GM23338 (cell line): ENCODE measurements around the gene CORT.

Experiments used
- CREB1 ChIP-seq: fragments of 250-450 bp; sonication (Bioruptor Pico); IDR thresholded peaks from 2 replicates; pipeline ENCODE4 v1.5.0; 2020; ENCODE audit warnings: low read depth, mild to moderate bottlenecking, moderate library complexity
- CTCF ChIP-seq, 2 experiments: fragments of 200-600 bp in 1 of 2; sonication (generic) in 1 of 2; conservative IDR thresholded peaks; 2 replicates each; pipeline versions ENCODE4 v1.5.1 to v1.6.1; 2016 to 2017; ENCODE audit warnings: antibody characterized with exemption in 2 of 2, low read depth in 2 of 2, mild to moderate bottlenecking in 2 of 2, moderate library complexity in 1 of 2
- EZH2 ChIP-seq: fragments of 200-600 bp; sonication (generic); IDR thresholded peaks from one replicate; pipeline ENCODE4 v1.8.0; 2017; ENCODE audit warnings: antibody characterized with exemption, mild to moderate bottlenecking, low read depth; ENCODE audit not compliant: unreplicated experiment
- EZH2phosphoT487 ChIP-seq: fragments of 200-600 bp; sonication (generic); IDR thresholded peaks from one replicate; pipeline ENCODE4 v1.8.1; 2018; ENCODE audit warnings: antibody characterized with exemption; ENCODE audit not compliant: unreplicated experiment
- POLR2AphosphoS5 ChIP-seq: IDR thresholded peaks from 2 replicates; pipeline ENCODE4 v1.6.1; 2016; ENCODE audit warnings: antibody characterized with exemption, low read depth
- REST ChIP-seq: IDR thresholded peaks from one replicate; pipeline ENCODE4 v1.6.1; 2018; ENCODE audit warnings: antibody characterized with exemption; ENCODE audit not compliant: unreplicated experiment

GRCh38 chr1:10402729-10403274, 47.0 kb upstream of the CORT start:
- TF ChIP-seq POLR2AphosphoS5 (no peak), REST (no peak), CTCF (conservative IDR thresholded peaks at IDR 0.05; ENCODE audit: low read depth in 2 of 2) (no peak), EZH2 (no peak), CREB1 (CRISPR knock-in tag) (no peak), EZH2phosphoT487 (no peak)
